Prostate gland (tissue), 2 donors: ENCODE data around the gene EFCAB10. TPM values are rescaled to one million over a fixed set of nuclear protein-coding genes. Genes with fewer than 3 reads are reported as not detected.
A peak's percentile ranks its signal among the peaks of the same experiment; 100 is the strongest.

Experiments
- DNase-seq: peaks from one replicate; pipeline ENCODE4 v3.0.0-alpha.2; 2019; ENCODE audit warnings: low spot score
- H3K27ac ChIP-seq, 2 donors: fragments of 200-600 bp; sonication (generic); 2 replicates each; pipeline ENCODE4 v1.5.1; 2017 to 2019
- H3K27me3 ChIP-seq: fragments of 200-600 bp; sonication (generic); replicated peaks from 2 replicates; pipeline ENCODE4 v1.5.1; 2019; ENCODE audit not compliant: insufficient read depth
- H3K36me3 ChIP-seq, 2 donors: fragments of 200-600 bp; sonication (generic); 1 replicate in 1 of 2; 2 replicates in 1 of 2; pipeline versions ENCODE4 v1.5.1 to v1.8.1; 2017 to 2019
- H3K4me1 ChIP-seq: fragments of 200-600 bp; sonication (generic); replicated peaks from 2 replicates; pipeline ENCODE4 v1.5.1; 2019
- H3K4me3 ChIP-seq, 2 donors: fragments of 200-600 bp; sonication (generic); 2 replicates each; pipeline ENCODE4 v1.5.1; 2017 to 2019
- H3K9me3 ChIP-seq: fragments of 200-600 bp; sonication (generic); 2 replicates; pipeline ENCODE4 v1.5.1; 2017
- CTCF ChIP-seq, 4 experiments: fragments of 200-600 bp in 2 of 4; fragments of 450-650 bp in 2 of 4; sonication (generic) in 2 of 4; IDR thresholded peaks; 1 replicate in 3 of 4; 2 replicates in 1 of 4; pipeline ENCODE4 v1.5.1; 2016 to 2019; ENCODE audit warnings: antibody characterized with exemption in 4 of 4, mild to moderate bottlenecking in 2 of 4, moderate library complexity in 2 of 4
- POLR2A ChIP-seq: fragments of 450-650 bp; IDR thresholded peaks from one replicate; pipeline ENCODE4 v1.6.1; 2016; ENCODE audit warnings: antibody characterized with exemption, mild to moderate bottlenecking
- POLR2AphosphoS5 ChIP-seq: sonication (generic); formaldehyde crosslinking; IDR thresholded peaks from one replicate; pipeline ENCODE4 v1.6.1; 2017; ENCODE audit warnings: antibody characterized with exemption
- WGBS: methylation state at CpG from one replicate; pipeline ENCODE4 v1.1.5; 2018; 5-methylcytosine and 5-hydroxymethylcytosine counted together
- intact Hi-C: fragments of 100-400 bp; cut with DNase I; formaldehyde crosslinking; loops from one replicate; pipeline ENCODE4 v1.14.2; 2022
- total RNA-seq, 2 donors: library from RNA; depleted of rRNA; stranded (reverse); fragments of >200 nt; gene quantifications; one replicate each; pipeline ENCODE4 v1.1.0, GENCODE V29; 2016

Gene EFCAB10
- total RNA-seq, 2 donors from 2014 or later = 6.4 TPM; not detected in 1

GRCh38 chr7:105538339-105538738 lies 43.0 kb downstream of the EFCAB10 start:
- DNase-seq = no peak
- intact Hi-C loops = no loop called here
- Histone ChIP-seq H3K4me3 (no peak overlapping the region), H3K27me3 (no peaks in the 10 kb centered on the region), H3K9me3 (no peaks in the 10 kb centered on the region), H3K4me1 (peaks cover 1% of the 10 kb centered on the region), H3K27ac (no peak overlapping the region), H3K36me3 (peaks cover 0 to 17% of the 10 kb centered on the region in 2 donors)
- 44% methylated on average over 2 of the region's 2 CpGs for WGBS
- TF ChIP-seq POLR2A = no peak
- TF ChIP-seq POLR2AphosphoS5 = no peak
- no peak for TF ChIP-seq CTCF (IDR thresholded peaks at IDR 0.05)

GRCh38 chr7:105532709-105533460 lies 48.4 kb downstream of the EFCAB10 start:
- TF ChIP-seq POLR2AphosphoS5 (no peak), POLR2A (no peak), CTCF (IDR thresholded peaks at IDR 0.05) (no peak)
- intact Hi-C loops = no loop called here
- peaks cover 0 to 2% of the 10 kb centered on the region in 2 donors for H3K36me3 ChIP-seq
- DNase-seq = no peak
- no peaks in the 10 kb centered on the region for H3K9me3 ChIP-seq
- H3K4me1 ChIP-seq = peaks cover 8% of the 10 kb centered on the region
- peak overlapping the region; percentile 64 to 70 for H3K27ac ChIP-seq
- H3K27me3 ChIP-seq = no peaks in the 10 kb centered on the region
- peak overlapping the region; percentile 56 to 62 for H3K4me3 ChIP-seq
- WGBS = 37% methylated on average over 12 of the region's 12 CpGs

- DNase-seq = peak; percentile 86
- H3K9me3 ChIP-seq = no peaks in the 10 kb centered on the region
- peak within 1 kb of the TSS; percentile 64 to 70 for H3K27ac ChIP-seq
- peak within 1 kb of the TSS; percentile 56 to 62 for H3K4me3 ChIP-seq
- 2% methylated on average over 42 of the region's 42 CpGs for WGBS
- no peaks in the 10 kb centered on the region for H3K36me3 ChIP-seq
- TF ChIP-seq CTCF (IDR thresholded peaks at IDR 0.05) (peak in 3 of 4 experiments; percentile 66 to 70 (median 67)), POLR2AphosphoS5 (peak; percentile 93), POLR2A (peak; percentile 80)
- peaks cover 8% of the 10 kb centered on the region for H3K4me1 ChIP-seq
- intact Hi-C loops = no loop called here
- no peaks in the 10 kb centered on the region for H3K27me3 ChIP-seq
These were observed 49.3 kb downstream of the EFCAB10 start, which contains the start of gene RINT1 for GRCh38 chr7:105531792-105532671. Gene RINT1 (plus strand): TSS chr7:105532201. CDS start chr7:105532316, 115 bp downstream.

- intact Hi-C loops = no loop called here
- TF ChIP-seq CTCF (IDR thresholded peaks at IDR 0.05) (no peak), POLR2A (no peak), POLR2AphosphoS5 (no peak)
- H3K27me3 ChIP-seq = no peaks in the 10 kb centered on the region
- no peak for DNase-seq
- WGBS = 94% methylated on average over 20 of the region's 20 CpGs
- H3K27ac ChIP-seq = no peak overlapping the region
- H3K4me1 ChIP-seq = peaks cover 8% of the 10 kb centered on the region
- H3K9me3 ChIP-seq = no peaks in the 10 kb centered on the region
- H3K36me3 ChIP-seq = no peaks in the 10 kb centered on the region
- H3K4me3 ChIP-seq = no peak overlapping the region
These were observed 50.7 kb downstream of the EFCAB10 start for GRCh38 chr7:105530546-105530945.
